GM23338 (cell line): ENCODE measurements around the gene CD2. TPM values are rescaled to one million over a fixed set of nuclear protein-coding genes. Genes with fewer than 3 reads are reported as not detected.
"Not testable (repeated sequence)": the region's sequence is repeated elsewhere in the genome, so short reads cannot be mapped to it uniquely, and the experiment has no call there.

Source experiments
- ATAC-seq: fragments of 200-7000 bp; cut with Tn5 transposase; 3 replicates; pipeline ENCODE4 v1.9.1; 2020
- DNase-seq: peaks from one replicate; pipeline ENCODE4 v3.0.0-alpha.2; 2015; ENCODE audit warnings: low spot score
- H2AFZ ChIP-seq: fragments of 200-600 bp; sonication (generic); 2 replicates; pipeline ENCODE4 v1.8.0; 2016; ENCODE audit warnings: antibody characterized with exemption, mild to moderate bottlenecking, moderate library complexity
- H3F3A ChIP-seq: fragments of 200-600 bp; sonication (generic); replicated peaks from 2 replicates; pipeline ENCODE4 v1.8.0; 2017; ENCODE audit warnings: antibody characterized with exemption, mixed run types, low read depth
- H3K27ac ChIP-seq: fragments of 200-600 bp; sonication (generic); 2 replicates; pipeline ENCODE4 v1.6.1; 2016; ENCODE audit warnings: low read depth
- H3K27me3 ChIP-seq: fragments of 200-600 bp; sonication (generic); 2 replicates; pipeline ENCODE4 v1.8.0; 2016; ENCODE audit warnings: mild to moderate bottlenecking, mixed run types, moderate library complexity; ENCODE audit not compliant: insufficient read depth
- H3K36me3 ChIP-seq: fragments of 200-600 bp; sonication (generic); 2 replicates; pipeline ENCODE4 v1.8.0; 2016; ENCODE audit warnings: mild to moderate bottlenecking; ENCODE audit not compliant: insufficient read depth
- H3K4me1 ChIP-seq: fragments of 200-600 bp; sonication (generic); 2 replicates; pipeline ENCODE4 v1.8.0; 2016; ENCODE audit warnings: mild to moderate bottlenecking, moderate library complexity; ENCODE audit not compliant: insufficient read depth
- H3K4me2 ChIP-seq: fragments of 200-600 bp; sonication (generic); 2 replicates; pipeline ENCODE4 v1.7.1; 2017; ENCODE audit warnings: mixed run types
- H3K4me3 ChIP-seq: fragments of 200-600 bp; sonication (generic); 2 replicates; pipeline ENCODE4 v1.6.1; 2016; ENCODE audit warnings: mixed run types
- H3K79me2 ChIP-seq: fragments of 200-600 bp; sonication (generic); replicated peaks from 2 replicates; pipeline ENCODE4 v1.8.0; 2017; ENCODE audit warnings: mild to moderate bottlenecking; ENCODE audit not compliant: insufficient read depth
- H3K9me2 ChIP-seq: fragments of 200-600 bp; sonication (generic); 2 replicates; pipeline ENCODE4 v1.8.0; 2017; ENCODE audit not compliant: insufficient read depth
- H4K20me1 ChIP-seq: fragments of 200-600 bp; sonication (generic); replicated peaks from 2 replicates; pipeline ENCODE4 v1.8.0; 2017; ENCODE audit warnings: mild to moderate bottlenecking; ENCODE audit not compliant: insufficient read depth
- H3K27ac Mint-ChIP-seq: 2 replicates; pipeline ENCODE4 v1.8.0; 2020; ENCODE audit warnings: inconsistent platforms, mild to moderate bottlenecking, moderate library complexity, mixed read lengths
- H3K27me3 Mint-ChIP-seq: 3 replicates; pipeline ENCODE4 v1.8.0; 2022; ENCODE audit warnings: low read depth, mild to moderate bottlenecking, moderate library complexity, mixed read lengths, inconsistent platforms; ENCODE audit not compliant: insufficient read depth, poor library complexity
- H3K36me3 Mint-ChIP-seq: 3 replicates; pipeline ENCODE4 v1.8.0; 2021; ENCODE audit warnings: low read depth, mild to moderate bottlenecking, inconsistent platforms, moderate library complexity, mixed read lengths
- H3K4me1 Mint-ChIP-seq: 3 replicates; pipeline ENCODE4 v1.8.0; 2020; ENCODE audit warnings: mild to moderate bottlenecking, inconsistent platforms, mixed read lengths
- H3K4me3 Mint-ChIP-seq: 3 replicates; pipeline ENCODE4 v1.8.0; 2021; ENCODE audit warnings: moderate library complexity, mild to moderate bottlenecking, inconsistent platforms, mixed read lengths
- H3K9me3 Mint-ChIP-seq: 3 replicates; pipeline ENCODE4 v1.8.0; 2020; ENCODE audit warnings: moderate library complexity, mild to moderate bottlenecking, inconsistent platforms, mixed read lengths
- CREB1 ChIP-seq: fragments of 250-450 bp; sonication (Bioruptor Pico); IDR thresholded peaks from 2 replicates; pipeline ENCODE4 v1.5.0; 2020; ENCODE audit warnings: low read depth, mild to moderate bottlenecking, moderate library complexity
- EZH2 ChIP-seq: fragments of 200-600 bp; sonication (generic); IDR thresholded peaks from one replicate; pipeline ENCODE4 v1.8.0; 2017; ENCODE audit warnings: antibody characterized with exemption, mild to moderate bottlenecking, low read depth; ENCODE audit not compliant: unreplicated experiment
- EZH2phosphoT487 ChIP-seq: fragments of 200-600 bp; sonication (generic); IDR thresholded peaks from one replicate; pipeline ENCODE4 v1.8.1; 2018; ENCODE audit warnings: antibody characterized with exemption; ENCODE audit not compliant: unreplicated experiment
- JUNB ChIP-seq: IDR thresholded peaks from one replicate; pipeline ENCODE4 v1.6.1; 2016; ENCODE audit warnings: antibody characterized with exemption; ENCODE audit not compliant: unreplicated experiment
- NANOG ChIP-seq: IDR thresholded peaks from 2 replicates; pipeline ENCODE4 v1.6.1; 2016; ENCODE audit warnings: antibody characterized with exemption, borderline replicate concordance
- POLR2AphosphoS5 ChIP-seq: IDR thresholded peaks from 2 replicates; pipeline ENCODE4 v1.6.1; 2016; ENCODE audit warnings: antibody characterized with exemption, low read depth
- STAT1 ChIP-seq: IDR thresholded peaks from one replicate; pipeline ENCODE4 v1.6.1; 2016; ENCODE audit warnings: antibody characterized with exemption; ENCODE audit not compliant: unreplicated experiment
- ZNF114 ChIP-seq: fragments of 250-450 bp; sonication (Bioruptor Pico); IDR thresholded peaks from 2 replicates; pipeline ENCODE4 v1.5.0; 2020; ENCODE audit warnings: mild to moderate bottlenecking, moderate library complexity
- polyA plus RNA-seq: library from polyadenylated mRNA; unstranded; fragments of >200 nt; fragmentation: Nextera tagmentation; extraction: Ambion mirVana; gene quantifications from 2 replicates; pipeline ENCODE4 v1.2.1, GENCODE V29; 2016
- total RNA-seq: library from RNA; depleted of rRNA; stranded (reverse); fragments of >200 nt; shearing (Covaris generic); gene quantifications from 2 replicates; pipeline ENCODE4 v1.2.3, GENCODE V29; 2014
- TF ChIP-seq, protein P1 (sequence below): fragments of 250-450 bp; sonication (Bioruptor Pico); IDR thresholded peaks from 2 replicates; pipeline ENCODE4 v1.5.0; 2020; ENCODE audit warnings: mild to moderate bottlenecking, moderate library complexity
- TF ChIP-seq, protein P2 (sequence below): IDR thresholded peaks from 2 replicates; pipeline ENCODE4 v1.6.1; 2016; ENCODE audit warnings: antibody characterized with exemption
- TF ChIP-seq, protein P3 (sequence below), 2 experiments: fragments of 200-600 bp in 1 of 2; sonication (generic) in 1 of 2; conservative IDR thresholded peaks; 2 replicates each; pipeline versions ENCODE4 v1.5.1 to v1.6.1; 2016 to 2017; ENCODE audit warnings: antibody characterized with exemption in 2 of 2, low read depth in 2 of 2, mild to moderate bottlenecking in 2 of 2, moderate library complexity in 1 of 2

The CD2 gene
- total and polyA plus RNA-seq, 2 experiments from 2014 or later: not detected

DNA sequence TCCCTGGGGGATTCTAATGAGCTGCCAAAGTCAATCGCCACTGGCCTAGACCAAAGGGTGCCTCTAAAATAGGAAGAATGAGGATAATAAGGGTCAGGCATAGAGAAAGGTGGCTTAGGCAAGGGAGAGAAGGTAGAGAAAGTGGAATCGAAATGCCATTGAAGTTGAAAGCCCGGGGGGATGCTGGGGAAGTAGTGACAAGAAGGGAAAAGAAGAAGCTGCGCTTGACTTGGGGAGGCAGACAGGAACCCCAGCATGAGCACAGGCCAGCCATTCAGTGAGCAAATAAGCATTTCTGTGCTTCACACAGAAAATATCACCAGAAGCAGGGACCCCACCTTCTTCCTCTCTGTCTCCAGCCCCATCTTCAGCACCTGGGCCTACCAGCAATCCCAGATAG is 1.5 kb downstream of the CD2 start (continued):
- TF ChIP-seq, protein P1, sequence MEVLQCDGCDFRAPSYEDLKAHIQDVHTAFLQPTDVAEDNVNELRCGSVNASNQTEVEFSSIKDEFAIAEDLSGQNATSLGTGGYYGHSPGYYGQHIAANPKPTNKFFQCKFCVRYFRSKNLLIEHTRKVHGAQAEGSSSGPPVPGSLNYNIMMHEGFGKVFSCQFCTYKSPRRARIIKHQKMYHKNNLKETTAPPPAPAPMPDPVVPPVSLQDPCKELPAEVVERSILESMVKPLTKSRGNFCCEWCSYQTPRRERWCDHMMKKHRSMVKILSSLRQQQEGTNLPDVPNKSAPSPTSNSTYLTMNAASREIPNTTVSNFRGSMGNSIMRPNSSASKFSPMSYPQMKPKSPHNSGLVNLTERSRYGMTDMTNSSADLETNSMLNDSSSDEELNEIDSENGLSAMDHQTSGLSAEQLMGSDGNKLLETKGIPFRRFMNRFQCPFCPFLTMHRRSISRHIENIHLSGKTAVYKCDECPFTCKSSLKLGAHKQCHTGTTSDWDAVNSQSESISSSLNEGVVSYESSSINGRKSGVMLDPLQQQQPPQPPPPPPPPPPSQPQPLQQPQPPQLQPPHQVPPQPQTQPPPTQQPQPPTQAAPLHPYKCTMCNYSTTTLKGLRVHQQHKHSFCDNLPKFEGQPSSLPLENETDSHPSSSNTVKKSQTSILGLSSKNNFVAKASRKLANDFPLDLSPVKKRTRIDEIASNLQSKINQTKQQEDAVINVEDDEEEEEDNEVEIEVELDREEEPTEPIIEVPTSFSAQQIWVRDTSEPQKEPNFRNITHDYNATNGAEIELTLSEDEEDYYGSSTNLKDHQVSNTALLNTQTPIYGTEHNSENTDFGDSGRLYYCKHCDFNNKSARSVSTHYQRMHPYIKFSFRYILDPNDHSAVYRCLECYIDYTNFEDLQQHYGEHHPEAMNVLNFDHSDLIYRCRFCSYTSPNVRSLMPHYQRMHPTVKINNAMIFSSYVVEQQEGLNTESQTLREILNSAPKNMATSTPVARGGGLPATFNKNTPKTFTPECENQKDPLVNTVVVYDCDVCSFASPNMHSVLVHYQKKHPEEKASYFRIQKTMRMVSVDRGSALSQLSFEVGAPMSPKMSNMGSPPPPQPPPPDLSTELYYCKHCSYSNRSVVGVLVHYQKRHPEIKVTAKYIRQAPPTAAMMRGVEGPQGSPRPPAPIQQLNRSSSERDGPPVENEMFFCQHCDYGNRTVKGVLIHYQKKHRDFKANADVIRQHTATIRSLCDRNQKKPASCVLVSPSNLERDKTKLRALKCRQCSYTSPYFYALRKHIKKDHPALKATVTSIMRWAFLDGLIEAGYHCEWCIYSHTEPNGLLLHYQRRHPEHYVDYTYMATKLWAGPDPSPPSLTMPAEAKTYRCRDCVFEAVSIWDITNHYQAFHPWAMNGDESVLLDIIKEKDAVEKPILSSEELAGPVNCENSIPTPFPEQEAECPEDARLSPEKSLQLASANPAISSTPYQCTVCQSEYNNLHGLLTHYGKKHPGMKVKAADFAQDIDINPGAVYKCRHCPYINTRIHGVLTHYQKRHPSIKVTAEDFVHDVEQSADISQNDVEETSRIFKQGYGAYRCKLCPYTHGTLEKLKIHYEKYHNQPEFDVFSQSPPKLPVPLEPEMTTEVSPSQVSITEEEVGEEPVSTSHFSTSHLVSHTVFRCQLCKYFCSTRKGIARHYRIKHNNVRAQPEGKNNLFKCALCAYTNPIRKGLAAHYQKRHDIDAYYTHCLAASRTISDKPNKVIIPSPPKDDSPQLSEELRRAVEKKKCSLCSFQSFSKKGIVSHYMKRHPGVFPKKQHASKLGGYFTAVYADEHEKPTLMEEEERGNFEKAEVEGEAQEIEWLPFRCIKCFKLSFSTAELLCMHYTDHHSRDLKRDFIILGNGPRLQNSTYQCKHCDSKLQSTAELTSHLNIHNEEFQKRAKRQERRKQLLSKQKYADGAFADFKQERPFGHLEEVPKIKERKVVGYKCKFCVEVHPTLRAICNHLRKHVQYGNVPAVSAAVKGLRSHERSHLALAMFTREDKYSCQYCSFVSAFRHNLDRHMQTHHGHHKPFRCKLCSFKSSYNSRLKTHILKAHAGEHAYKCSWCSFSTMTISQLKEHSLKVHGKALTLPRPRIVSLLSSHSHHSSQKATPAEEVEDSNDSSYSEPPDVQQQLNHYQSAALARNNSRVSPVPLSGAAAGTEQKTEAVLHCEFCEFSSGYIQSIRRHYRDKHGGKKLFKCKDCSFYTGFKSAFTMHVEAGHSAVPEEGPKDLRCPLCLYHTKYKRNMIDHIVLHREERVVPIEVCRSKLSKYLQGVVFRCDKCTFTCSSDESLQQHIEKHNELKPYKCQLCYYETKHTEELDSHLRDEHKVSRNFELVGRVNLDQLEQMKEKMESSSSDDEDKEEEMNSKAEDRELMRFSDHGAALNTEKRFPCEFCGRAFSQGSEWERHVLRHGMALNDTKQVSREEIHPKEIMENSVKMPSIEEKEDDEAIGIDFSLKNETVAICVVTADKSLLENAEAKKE: no peak
- TF ChIP-seq ZNF114 (CRISPR knock-in tag) (no peak), STAT1 (no peak), CREB1 (CRISPR knock-in tag) (no peak), POLR2AphosphoS5 (no peak), NANOG (no peak), EZH2phosphoT487 (no peak), JUNB (no peak), EZH2 (no peak)
- TF ChIP-seq, protein P2, sequence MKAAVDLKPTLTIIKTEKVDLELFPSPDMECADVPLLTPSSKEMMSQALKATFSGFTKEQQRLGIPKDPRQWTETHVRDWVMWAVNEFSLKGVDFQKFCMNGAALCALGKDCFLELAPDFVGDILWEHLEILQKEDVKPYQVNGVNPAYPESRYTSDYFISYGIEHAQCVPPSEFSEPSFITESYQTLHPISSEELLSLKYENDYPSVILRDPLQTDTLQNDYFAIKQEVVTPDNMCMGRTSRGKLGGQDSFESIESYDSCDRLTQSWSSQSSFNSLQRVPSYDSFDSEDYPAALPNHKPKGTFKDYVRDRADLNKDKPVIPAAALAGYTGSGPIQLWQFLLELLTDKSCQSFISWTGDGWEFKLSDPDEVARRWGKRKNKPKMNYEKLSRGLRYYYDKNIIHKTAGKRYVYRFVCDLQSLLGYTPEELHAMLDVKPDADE: no peak
- TF ChIP-seq, protein P3, sequence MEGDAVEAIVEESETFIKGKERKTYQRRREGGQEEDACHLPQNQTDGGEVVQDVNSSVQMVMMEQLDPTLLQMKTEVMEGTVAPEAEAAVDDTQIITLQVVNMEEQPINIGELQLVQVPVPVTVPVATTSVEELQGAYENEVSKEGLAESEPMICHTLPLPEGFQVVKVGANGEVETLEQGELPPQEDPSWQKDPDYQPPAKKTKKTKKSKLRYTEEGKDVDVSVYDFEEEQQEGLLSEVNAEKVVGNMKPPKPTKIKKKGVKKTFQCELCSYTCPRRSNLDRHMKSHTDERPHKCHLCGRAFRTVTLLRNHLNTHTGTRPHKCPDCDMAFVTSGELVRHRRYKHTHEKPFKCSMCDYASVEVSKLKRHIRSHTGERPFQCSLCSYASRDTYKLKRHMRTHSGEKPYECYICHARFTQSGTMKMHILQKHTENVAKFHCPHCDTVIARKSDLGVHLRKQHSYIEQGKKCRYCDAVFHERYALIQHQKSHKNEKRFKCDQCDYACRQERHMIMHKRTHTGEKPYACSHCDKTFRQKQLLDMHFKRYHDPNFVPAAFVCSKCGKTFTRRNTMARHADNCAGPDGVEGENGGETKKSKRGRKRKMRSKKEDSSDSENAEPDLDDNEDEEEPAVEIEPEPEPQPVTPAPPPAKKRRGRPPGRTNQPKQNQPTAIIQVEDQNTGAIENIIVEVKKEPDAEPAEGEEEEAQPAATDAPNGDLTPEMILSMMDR (conservative IDR thresholded peaks at IDR 0.05; ENCODE audit: low read depth in 2 of 2): no peak

DNA sequence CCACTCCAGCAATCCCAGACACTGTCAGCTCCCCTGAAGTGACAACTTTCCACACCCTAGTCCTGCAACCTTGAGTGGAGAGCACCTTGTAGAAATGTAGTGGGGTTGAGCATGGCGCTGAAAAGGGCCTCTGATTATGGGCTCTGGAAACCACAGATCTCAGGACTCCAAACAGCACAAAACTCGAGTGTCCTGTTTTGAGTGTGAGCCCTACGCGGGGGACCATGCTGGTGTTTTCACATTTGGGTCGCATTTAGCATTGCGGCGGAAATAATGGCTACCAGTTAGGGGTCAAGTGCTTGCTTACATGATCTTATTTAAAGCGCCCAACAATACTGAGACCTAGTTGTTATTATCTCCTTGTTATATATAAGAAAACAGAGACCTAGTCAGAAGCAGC is 1.9 kb downstream of the CD2 start:
- H2AFZ ChIP-seq, ATAC-seq, H3K36me3 Mint-ChIP-seq, DNase-seq, H3K4me1 Mint-ChIP-seq, H3K27me3 ChIP-seq, H3F3A ChIP-seq, H4K20me1 ChIP-seq, H3K4me2 ChIP-seq, H3K4me3 Mint-ChIP-seq, H3K27me3 Mint-ChIP-seq, H3K9me3 Mint-ChIP-seq, H3K27ac Mint-ChIP-seq, H3K36me3 ChIP-seq, H3K4me1 ChIP-seq, H3K79me2 ChIP-seq, H3K27ac ChIP-seq, H3K4me3 ChIP-seq, H3K9me2 ChIP-seq: not testable (repeated sequence)

DNA sequence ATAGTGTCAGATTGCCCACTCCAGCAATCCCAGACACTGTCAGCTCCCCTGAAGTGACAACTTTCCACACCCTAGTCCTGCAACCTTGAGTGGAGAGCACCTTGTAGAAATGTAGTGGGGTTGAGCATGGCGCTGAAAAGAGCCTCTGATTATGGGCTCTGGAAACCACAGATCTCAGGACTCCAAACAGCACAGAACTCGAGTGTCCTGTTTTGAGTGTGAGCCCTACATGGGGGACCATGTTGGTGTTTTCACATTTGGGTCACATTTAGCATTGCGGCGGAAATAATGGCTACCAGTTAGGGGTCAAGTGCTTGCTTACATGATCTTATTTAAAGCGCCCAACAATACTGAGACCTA is 4.2 kb downstream of the CD2 start:
- H3F3A ChIP-seq, H3K79me2 ChIP-seq, H3K4me3 Mint-ChIP-seq, H3K9me3 Mint-ChIP-seq, H3K27ac Mint-ChIP-seq, ATAC-seq, H3K27me3 Mint-ChIP-seq, DNase-seq, H3K4me2 ChIP-seq, H3K4me1 Mint-ChIP-seq, H2AFZ ChIP-seq, H3K4me1 ChIP-seq, H3K36me3 ChIP-seq, H3K27ac ChIP-seq, H3K36me3 Mint-ChIP-seq, H3K27me3 ChIP-seq, H3K4me3 ChIP-seq, H3K9me2 ChIP-seq, H4K20me1 ChIP-seq: not testable (repeated sequence)
